Left ventricle myocardium inferior (tissue), 1 donor: ENCODE measurements around the gene MET. TPM values are rescaled to one million over a fixed set of nuclear protein-coding genes. Genes with fewer than 3 reads are reported as not detected.

ENCODE experiments used
- DNase-seq: peaks from one replicate; pipeline ENCODE4 v3.0.0-alpha.2; 2020
- H3K27ac ChIP-seq: fragments of 200-600 bp; replicated peaks from 2 replicates; pipeline ENCODE4 v1.8.0; 2021
- H3K27me3 ChIP-seq: fragments of 200-600 bp; 2 replicates; pipeline ENCODE4 v1.8.0; 2021; ENCODE audit warnings: low read depth
- H3K36me3 ChIP-seq: fragments of 200-600 bp; 2 replicates; pipeline ENCODE4 v1.8.0; 2021
- H3K4me1 ChIP-seq: fragments of 200-600 bp; 2 replicates; pipeline ENCODE4 v1.8.0; 2021
- H3K4me3 ChIP-seq: fragments of 200-600 bp; 2 replicates; pipeline ENCODE4 v1.8.0; 2021; ENCODE audit warnings: mild to moderate bottlenecking, moderate library complexity
- H3K9me3 ChIP-seq: fragments of 200-600 bp; replicated peaks from 2 replicates; pipeline ENCODE4 v1.8.0; 2021
- intact Hi-C: fragments of 100-400 bp; cut with micrococcal nuclease; formaldehyde crosslinking; loops from one replicate; pipeline ENCODE4 v1.11.0; 2022
- total RNA-seq: library from RNA; stranded (reverse); fragmentation: NEBNext Ultra II Directional; extraction: Animal tissue kit (Norgen Biotek cat#: 25700); gene quantifications from one replicate; pipeline ENCODE4 v1.2.1, GENCODE V29; 2021
- TF ChIP-seq, protein P1 (sequence below): fragments of 200-600 bp; IDR thresholded peaks from 2 replicates; pipeline ENCODE4 v1.8.0; 2021; ENCODE audit warnings: antibody characterized with exemption, mild to moderate bottlenecking, borderline replicate concordance
- donor health status: DM: no; HTN: yes; CAD: no; lungs with severe emphysema.

MET gene
- total RNA-seq, 1 donor from 2014 or later, result 13.1 TPM

DNA sequence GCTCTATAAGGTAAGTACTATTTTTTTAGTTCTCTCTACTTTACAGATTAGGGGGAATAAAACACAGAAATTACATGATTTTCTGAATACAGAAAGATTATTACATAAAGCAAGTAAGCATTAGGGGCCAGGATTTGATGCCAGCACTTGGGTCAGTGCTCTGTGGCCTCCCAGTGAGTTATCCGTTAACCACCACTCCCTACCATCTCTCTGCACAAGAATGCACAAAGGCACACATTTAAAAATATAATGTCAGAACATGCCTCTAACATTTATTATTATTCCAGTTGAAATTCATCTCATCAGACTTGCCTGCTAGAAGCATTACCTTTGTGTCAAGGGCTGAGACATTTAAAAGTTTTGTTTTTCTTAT is 59.0 kb downstream of the MET start:
- no peak for DNase-seq
- Histone ChIP-seq H3K36me3 (no peaks in the 10 kb centered on the region), H3K4me3 (no peak overlapping the region), H3K4me1 (peaks cover 18% of the 10 kb centered on the region), H3K27me3 (no peaks in the 10 kb centered on the region), H3K27ac (no peak overlapping the region), H3K9me3 (no peaks in the 10 kb centered on the region)
- TF ChIP-seq, protein P1, sequence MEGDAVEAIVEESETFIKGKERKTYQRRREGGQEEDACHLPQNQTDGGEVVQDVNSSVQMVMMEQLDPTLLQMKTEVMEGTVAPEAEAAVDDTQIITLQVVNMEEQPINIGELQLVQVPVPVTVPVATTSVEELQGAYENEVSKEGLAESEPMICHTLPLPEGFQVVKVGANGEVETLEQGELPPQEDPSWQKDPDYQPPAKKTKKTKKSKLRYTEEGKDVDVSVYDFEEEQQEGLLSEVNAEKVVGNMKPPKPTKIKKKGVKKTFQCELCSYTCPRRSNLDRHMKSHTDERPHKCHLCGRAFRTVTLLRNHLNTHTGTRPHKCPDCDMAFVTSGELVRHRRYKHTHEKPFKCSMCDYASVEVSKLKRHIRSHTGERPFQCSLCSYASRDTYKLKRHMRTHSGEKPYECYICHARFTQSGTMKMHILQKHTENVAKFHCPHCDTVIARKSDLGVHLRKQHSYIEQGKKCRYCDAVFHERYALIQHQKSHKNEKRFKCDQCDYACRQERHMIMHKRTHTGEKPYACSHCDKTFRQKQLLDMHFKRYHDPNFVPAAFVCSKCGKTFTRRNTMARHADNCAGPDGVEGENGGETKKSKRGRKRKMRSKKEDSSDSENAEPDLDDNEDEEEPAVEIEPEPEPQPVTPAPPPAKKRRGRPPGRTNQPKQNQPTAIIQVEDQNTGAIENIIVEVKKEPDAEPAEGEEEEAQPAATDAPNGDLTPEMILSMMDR, result no peak
- intact Hi-C loops, result no loop called here

DNA sequence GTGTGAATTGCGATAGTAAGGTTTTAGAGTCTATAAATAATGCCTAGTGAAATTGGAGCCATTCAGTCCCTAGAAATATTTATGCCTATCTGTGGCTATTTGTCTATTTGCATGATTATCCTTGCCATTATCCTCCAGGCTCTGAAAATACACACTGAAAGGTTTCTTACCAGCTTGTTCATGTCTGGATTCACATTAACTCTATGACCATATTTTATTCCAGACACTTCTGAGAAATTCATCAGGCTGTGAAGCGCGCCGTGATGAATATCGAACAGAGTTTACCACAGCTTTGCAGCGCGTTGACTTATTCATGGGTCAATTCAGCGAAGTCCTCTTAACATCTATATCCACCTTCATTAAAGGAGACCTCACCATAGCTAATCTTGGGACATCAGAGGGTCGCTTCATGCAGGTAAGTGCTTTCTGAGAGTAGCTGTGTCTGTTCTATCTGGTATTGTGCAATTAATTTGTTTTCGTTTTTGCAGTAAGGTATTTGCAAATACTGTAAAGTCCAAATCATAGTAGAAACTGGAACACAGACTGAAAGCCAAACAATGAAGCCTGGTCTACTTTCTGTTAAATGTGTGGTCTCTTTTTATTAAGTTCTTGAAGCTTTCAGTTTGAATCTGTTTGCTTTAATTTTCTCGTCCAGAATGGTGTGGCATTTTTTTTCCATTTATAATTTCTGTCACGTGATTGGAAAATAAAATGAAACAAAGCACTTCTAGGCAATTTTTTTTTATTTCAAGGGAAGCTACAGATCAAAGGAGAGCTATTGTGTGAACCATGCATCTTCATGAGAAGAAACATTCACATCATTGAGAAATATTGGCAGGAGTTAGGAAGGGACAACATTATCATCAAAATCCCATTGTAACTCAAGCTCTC is 59.7 kb downstream of the MET start:
- no peak for DNase-seq
- Histone ChIP-seq H3K4me1 (peaks cover 12% of the 10 kb centered on the region), H3K9me3 (no peaks in the 10 kb centered on the region), H3K27me3 (no peaks in the 10 kb centered on the region), H3K4me3 (no peak overlapping the region), H3K27ac (no peak overlapping the region), H3K36me3 (no peaks in the 10 kb centered on the region)
- TF ChIP-seq, protein P1, result no peak
- intact Hi-C loops, result no loop called here

DNA sequence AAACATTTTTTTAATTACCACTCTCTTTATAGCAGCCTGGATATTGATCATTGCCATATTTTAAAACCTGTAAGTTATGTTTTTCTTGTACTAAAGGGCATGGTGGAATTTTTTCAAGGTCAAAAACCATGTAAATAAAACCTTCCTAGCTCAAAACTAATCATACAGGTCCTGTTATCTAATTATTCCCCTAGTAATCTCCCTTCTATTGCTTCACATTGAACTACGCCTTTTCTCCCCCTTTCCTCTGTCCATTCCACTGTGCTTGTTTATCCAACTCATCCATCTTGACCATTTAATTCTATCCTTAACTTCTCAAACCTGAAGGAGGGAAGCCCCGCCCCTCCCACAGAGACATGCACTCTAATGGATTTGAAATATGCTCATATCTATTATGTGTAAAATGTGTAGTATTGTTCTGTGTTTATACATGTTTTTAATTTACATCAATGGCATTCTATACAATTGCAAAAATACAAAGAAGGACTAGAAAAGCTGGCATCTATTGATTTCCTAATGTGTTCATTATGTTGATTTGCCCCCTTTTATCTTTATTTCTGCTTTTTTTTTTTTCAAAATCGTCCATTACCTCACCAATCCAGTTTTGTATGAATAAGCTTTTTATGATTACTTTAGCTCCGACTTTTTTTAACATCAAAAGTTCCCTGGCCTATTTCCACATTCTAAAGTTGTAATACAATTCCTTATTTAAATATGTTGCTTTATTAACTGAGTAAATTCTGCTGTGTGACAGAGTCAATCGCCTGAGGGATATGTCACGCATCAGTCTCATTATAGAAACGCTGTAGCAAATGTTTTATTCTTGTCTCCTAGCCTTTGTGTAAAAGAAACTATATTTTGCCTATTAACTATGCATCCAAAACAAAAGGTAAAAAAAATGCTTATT is 61.0 kb downstream of the MET start:
- DNase-seq, result no peak
- Histone ChIP-seq H3K4me1 (no peaks in the 10 kb centered on the region), H3K9me3 (no peaks in the 10 kb centered on the region), H3K4me3 (no peak overlapping the region), H3K36me3 (no peaks in the 10 kb centered on the region), H3K27ac (no peak overlapping the region), H3K27me3 (no peaks in the 10 kb centered on the region)
- intact Hi-C loops, result no loop called here
- TF ChIP-seq, protein P1, result no peak

DNA sequence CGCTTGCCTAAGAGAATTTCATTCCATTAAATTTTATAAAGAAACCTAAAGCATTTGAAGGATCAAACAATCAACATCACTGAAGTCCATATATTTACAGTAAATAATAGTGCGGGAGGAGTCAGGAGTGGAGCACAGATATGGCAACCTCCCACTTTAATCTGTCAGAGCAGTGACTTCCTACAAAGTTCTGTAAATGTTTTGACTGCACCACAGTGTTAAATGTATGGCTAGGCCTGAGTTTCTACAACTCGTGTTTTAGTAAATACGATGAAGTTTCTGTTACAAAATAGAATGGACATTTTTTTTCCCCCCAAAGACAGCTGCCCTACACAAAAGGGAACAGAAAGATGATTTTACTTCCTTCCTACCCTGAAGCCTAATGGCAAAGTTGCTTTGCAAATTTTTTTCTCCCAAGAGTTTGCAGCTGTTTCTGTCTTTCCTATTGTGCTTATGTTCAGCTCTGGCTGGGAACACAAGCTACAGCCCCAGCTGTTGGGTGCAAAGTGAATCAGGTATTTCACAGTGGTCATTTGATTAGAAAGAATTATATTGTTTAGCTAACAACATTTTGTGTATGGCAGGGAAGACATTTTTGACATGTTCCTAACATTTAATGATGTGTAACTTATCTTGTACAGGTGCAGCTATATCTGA is 62.1 kb downstream of the MET start:
- H3K36me3 ChIP-seq, result no peaks in the 10 kb centered on the region
- TF ChIP-seq, protein P1, result no peak
- DNase-seq, result no peak
- intact Hi-C loops, result no loop called here
- H3K27ac ChIP-seq, result no peak overlapping the region
- no peak overlapping the region for H3K4me3 ChIP-seq
- H3K27me3 ChIP-seq, result no peaks in the 10 kb centered on the region
- H3K4me1 ChIP-seq, result no peaks in the 10 kb centered on the region
- no peaks in the 10 kb centered on the region for H3K9me3 ChIP-seq

DNA sequence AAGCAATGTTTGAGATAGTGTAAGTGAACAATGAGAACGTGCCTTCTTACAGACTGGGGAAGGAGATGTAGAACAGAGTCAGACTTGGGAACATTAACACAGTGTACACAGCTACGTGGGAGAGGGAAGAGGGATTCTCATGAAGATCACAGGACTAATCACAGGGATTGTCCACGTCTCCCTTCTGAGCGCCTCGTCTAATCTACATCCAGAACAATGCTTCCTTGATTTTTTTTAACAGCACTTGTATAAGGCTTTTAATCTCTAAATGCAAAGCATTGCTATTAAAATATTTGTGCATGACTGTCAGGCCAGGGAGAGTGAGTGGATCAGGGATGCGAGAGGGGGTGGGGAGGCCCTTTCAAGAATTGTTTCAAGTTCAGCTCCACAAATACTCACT is 62.7 kb downstream of the MET start:
- DNase-seq, result no peak
- Histone ChIP-seq H3K36me3 (no peaks in the 10 kb centered on the region), H3K27me3 (no peaks in the 10 kb centered on the region), H3K4me3 (no peak overlapping the region), H3K4me1 (no peaks in the 10 kb centered on the region), H3K27ac (no peak overlapping the region), H3K9me3 (no peaks in the 10 kb centered on the region)
- TF ChIP-seq, protein P1, result no peak
- intact Hi-C loops, result no loop called here
